HepG2 (cell line): ENCODE results near the gene RUNX3. TPM values are rescaled to one million over a fixed set of nuclear protein-coding genes. Genes with fewer than 3 reads are reported as not detected.

Experiments used
- CENPT ChIP-seq: sonication (generic); formaldehyde crosslinking; IDR thresholded peaks from 2 replicates; pipeline ENCODE4 v1.8.0; 2022; ENCODE audit warnings: low read depth, mild to moderate bottlenecking, moderate library complexity, missing genetic modification reagents
- CERS6 ChIP-seq: sonication (generic); formaldehyde crosslinking; IDR thresholded peaks from 2 replicates; pipeline ENCODE4 v1.5.0; 2020; ENCODE audit warnings: missing genetic modification reagents
- FOSL1 ChIP-seq: sonication (generic); formaldehyde crosslinking; IDR thresholded peaks from 2 replicates; pipeline ENCODE4 v1.9.0; 2021; ENCODE audit warnings: missing genetic modification reagents, borderline replicate concordance
- GRHL1 ChIP-seq: sonication (generic); formaldehyde crosslinking; conservative IDR thresholded peaks from 2 replicates; pipeline ENCODE4 v1.8.0; 2022; ENCODE audit warnings: missing genetic modification reagents
- KLF13 ChIP-seq: sonication (generic); formaldehyde crosslinking; IDR thresholded peaks from 2 replicates; pipeline ENCODE4 v1.4.0; 2020; ENCODE audit warnings: mild to moderate bottlenecking, missing genetic modification reagents
- NFE2L1 ChIP-seq: sonication (generic); formaldehyde crosslinking; IDR thresholded peaks from 2 replicates; pipeline ENCODE4 v1.4.0; 2020; ENCODE audit warnings: missing genetic modification reagents, mild to moderate bottlenecking, borderline replicate concordance
- NFRKB ChIP-seq: fragments of 450-650 bp; IDR thresholded peaks from 2 replicates; pipeline ENCODE4 v1.6.1; 2017
- RBAK ChIP-seq: sonication (generic); formaldehyde crosslinking; IDR thresholded peaks from 2 replicates; pipeline ENCODE4 v1.5.1; 2020; ENCODE audit warnings: mild to moderate bottlenecking, missing genetic modification reagents
- TBX2 ChIP-seq: sonication (generic); formaldehyde crosslinking; IDR thresholded peaks from 2 replicates; pipeline ENCODE4 v1.5.0; 2020; ENCODE audit warnings: missing genetic modification reagents, mild to moderate bottlenecking, borderline replicate concordance
- THAP11 ChIP-seq: IDR thresholded peaks from 2 replicates; pipeline ENCODE4 v1.6.1; 2016; ENCODE audit warnings: missing biosample characterization, missing genetic modification reagents
- ZBTB40 ChIP-seq, 2 experiments: fragments of 450-650 bp in 1 of 2; sonication (generic) in 1 of 2; formaldehyde crosslinking in 1 of 2; IDR thresholded peaks; 2 replicates each; pipeline versions ENCODE4 v1.6.1 to v1.8.0; 2016 to 2022; ENCODE audit warnings: antibody characterized with exemption in 1 of 2, mild to moderate bottlenecking in 1 of 2, missing genetic modification reagents in 1 of 2
- ZNF121 ChIP-seq: sonication (generic); formaldehyde crosslinking; IDR thresholded peaks from 2 replicates; pipeline ENCODE4 v1.5.0; 2020; ENCODE audit warnings: mild to moderate bottlenecking, missing genetic modification reagents
- ZNF17 ChIP-seq: sonication (generic); formaldehyde crosslinking; IDR thresholded peaks from 2 replicates; pipeline ENCODE4 v1.5.0; 2020; ENCODE audit warnings: mild to moderate bottlenecking, missing genetic modification reagents
- ZNF343 ChIP-seq: sonication (generic); formaldehyde crosslinking; IDR thresholded peaks from 2 replicates; pipeline ENCODE4 v1.4.0; 2020; ENCODE audit warnings: mild to moderate bottlenecking, missing genetic modification reagents
- ZNF670 ChIP-seq: sonication (generic); formaldehyde crosslinking; IDR thresholded peaks from 2 replicates; pipeline ENCODE4 v1.8.0; 2022; ENCODE audit warnings: mild to moderate bottlenecking, missing genetic modification reagents, borderline replicate concordance
- polyA plus RNA-seq, 8 experiments: library from polyadenylated mRNA; depleted of rRNA in 3 of 8; stranded (reverse) in 7 of 8; unstranded in 1 of 8; fragments of >200 nt; fragmentation: Illumina TruSeq in 4 of 8; extraction: Trizol in 4 of 8; gene quantifications; 2 replicates each; pipeline versions ENCODE4 v1.2.1 to v1.2.3, GENCODE V29; 2011 to 2016; ENCODE audit warnings: low read depth in 4 of 8, missing spikeins in 1 of 8, mixed read lengths in 1 of 8; ENCODE audit not compliant: insufficient read depth in 1 of 8
- total RNA-seq, 5 experiments: library from RNA; depleted of rRNA; stranded (reverse); fragments of >200 nt; fragmentation: Illumina TruSeq; extraction: Trizol; gene quantifications; 2 replicates each; pipeline ENCODE4 v1.2.3, GENCODE V29; 2016; ENCODE audit warnings: low read depth in 1 of 5

RUNX3 gene
- total and polyA plus RNA-seq, 2 of the 13 experiments (the other 11 are each of a cell fraction or from before 2014, with no cell fraction given): 0.04 to 0.22 TPM

GRCh38 chr1:24910751-24911650, 19.1 kb downstream of the RUNX3 start (continued):
- TF ChIP-seq GRHL1 (no peak), ZNF121 (CRISPR knock-in tag) (no peak), NFE2L1 (CRISPR knock-in tag) (no peak), ZNF17 (no peak), ZNF670 (CRISPR knock-in tag) (peak; percentile 73; the same call in 1 of the 2 replicates), KLF13 (no peak), THAP11 (CRISPR knock-in tag) (peak; percentile 38), FOSL1 (CRISPR knock-in tag) (peak; percentile 72; the same call in 1 of the 2 replicates), NFRKB (no peak), TBX2 (CRISPR knock-in tag) (peak; percentile 80), ZNF343 (CRISPR knock-in tag) (no peak), CENPT (no peak), RBAK (0 out of 2 replicates have a peak, but pooled peaks have one; percentile 46), CERS6 (no peak), ZBTB40 (IDR thresholded peaks at IDR 0.05) (no peak), ZBTB40 (CRISPR knock-in tag; IDR thresholded peaks at IDR 0.05) (peak; percentile 60; the same call in 1 of the 2 replicates)
